ENCODE results near the gene PAX6. TPM values are rescaled to one million over a fixed set of nuclear protein-coding genes. Genes with fewer than 3 reads are reported as not detected.

Gene PAX6
- total RNA-seq = not detected in 2 replicates

DNA sequence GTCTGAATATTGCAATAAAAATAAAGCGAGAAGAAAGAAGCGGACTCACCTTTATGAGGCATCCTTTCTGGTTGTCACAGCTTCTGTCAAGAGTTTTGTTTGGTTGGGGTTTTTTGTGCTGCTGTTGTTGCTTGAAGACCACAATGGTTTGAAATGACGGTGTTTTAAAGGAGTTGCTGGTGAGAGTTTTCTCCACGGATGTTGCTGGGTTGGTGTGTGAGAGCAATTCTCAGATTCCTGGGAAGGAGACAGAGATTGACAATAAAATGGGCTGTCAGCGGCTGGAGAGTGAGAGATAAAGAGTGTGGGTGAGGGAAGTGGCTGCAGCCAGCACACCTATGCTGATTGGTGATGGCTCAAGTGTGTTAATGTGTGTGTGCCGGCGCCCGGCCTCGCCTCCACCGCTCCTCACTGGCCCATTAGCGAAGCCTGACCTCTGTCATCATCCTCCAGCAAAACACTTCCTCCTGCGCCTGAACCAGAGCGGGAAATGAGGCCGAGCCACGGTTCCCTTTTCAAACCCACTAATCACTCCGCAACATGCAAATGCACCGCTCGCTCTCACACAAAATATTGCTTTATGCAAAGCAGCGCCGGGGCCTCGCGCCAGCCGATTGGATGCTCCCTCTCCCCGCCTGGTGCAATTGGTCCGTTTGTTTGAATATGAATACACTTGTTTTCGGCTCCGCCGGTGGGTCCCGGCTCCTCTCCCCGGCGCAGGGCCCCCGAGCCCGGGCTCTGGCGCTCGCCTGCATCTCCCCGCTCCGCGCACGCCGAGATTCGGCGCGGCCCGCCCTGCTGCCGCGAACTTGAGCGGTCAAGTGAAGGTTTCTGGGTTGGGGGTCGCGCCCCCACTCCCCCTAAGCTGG, at the start of gene PAX6:
TSS of gene PAX6 (minus strand) at position 544 of the 869 bp plus-strand sequence. CDS start 4,911 bp downstream, outside the sequence.

All from uterine smooth muscle cell (primary cell).